GM19193 (cell line): ENCODE measurements around the gene ATXN7L3.

Experiments
- POLR2A ChIP-seq: IDR thresholded peaks from 4 replicates; pipeline ENCODE4 v1.6.1; 2011; ENCODE audit not compliant: insufficient read depth, insufficient read length; ENCODE audit errors: extremely low read depth

Gene ATXN7L3

DNA sequence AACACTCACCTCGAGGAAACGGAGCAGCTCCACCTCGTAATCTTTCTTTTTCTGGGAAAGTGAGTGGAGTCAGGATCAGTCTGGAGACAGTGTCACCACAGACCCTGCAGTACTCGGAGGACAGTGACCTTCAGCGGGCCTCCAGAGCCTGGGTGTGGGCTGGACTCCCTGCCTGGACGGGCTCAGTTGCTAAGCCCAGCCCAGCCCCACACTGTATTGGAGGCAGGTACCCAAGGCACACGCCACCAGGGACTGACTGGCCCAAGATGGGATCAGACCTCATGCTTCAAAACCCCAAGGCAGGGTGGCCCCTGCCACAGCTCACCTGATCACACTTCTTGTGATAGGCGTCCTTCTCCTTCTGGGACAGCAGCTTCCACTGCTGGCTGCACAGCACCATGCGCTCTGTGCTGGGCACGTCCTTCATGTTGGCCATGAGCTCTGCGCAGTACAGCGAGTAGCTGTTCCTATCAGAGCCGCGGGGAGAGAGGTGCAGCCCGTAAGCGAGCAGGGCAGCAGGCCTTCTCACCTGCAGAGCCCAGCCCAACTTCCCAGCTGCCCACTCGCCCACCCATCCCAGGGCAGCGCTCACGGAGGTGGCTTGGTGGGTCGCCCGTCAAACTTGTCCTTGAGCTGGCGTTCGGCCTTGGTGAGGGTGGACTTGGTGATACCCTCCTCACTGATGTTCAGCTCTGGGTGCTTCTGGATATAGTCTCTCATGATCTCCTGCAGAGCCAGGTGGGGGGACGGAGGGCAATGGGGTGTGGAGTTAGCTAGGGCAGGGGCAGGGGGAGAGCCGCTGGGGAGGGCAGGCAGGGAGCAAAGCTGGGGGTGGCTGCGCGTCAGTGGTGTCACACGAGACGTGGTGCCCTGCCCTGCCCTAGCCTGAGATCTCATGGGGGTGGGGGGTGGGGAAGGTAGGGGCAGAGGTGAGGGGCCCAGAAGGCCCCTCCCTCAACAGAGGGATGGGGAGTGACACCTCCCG, 11.9 kb upstream of the ATXN7L3 start:
- TF ChIP-seq POLR2A: no peak

DNA sequence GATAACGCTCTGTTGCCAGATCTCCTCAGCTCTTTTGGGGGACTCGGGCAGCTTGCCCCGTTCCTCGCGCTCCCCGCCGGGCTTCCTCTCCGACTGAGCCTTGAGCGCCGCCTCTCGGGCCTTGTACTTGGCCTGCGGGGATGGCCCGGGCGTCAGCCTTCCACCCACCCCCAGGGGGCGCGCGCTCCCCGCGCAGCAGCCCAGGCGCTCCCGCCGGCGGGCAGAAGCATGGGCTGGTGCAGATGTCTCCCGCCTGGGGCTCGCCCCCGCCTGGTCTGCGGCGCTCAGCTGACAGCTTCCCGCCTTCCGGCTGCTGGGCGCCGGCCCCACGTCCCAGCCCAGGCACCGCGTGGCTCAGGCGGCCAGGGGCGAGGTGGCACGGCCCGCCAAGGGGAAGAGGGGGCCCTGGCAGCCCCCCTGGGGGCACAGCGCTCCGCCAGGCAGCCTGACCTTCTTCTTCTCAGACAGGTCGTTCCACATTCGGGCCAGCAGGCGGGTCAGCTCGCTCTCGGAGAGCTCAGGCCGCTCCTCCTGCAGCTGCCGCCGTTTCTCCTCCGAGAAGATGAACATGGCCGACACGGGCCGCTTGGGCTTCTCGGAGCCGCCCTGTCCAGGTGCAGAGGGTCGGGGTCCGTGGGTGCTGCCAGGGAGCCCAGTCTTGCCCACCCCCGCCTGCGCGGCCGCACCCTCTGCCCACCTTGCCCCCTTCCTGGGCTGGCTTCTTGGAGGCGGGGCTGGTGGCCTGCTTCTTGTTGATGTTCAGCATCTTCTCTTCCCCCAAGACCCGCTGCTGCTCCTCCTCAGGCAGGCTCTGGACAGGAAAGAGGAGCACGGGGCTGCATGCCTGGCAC, 10.9 kb upstream of the ATXN7L3 start:
- no peak for TF ChIP-seq POLR2A

DNA sequence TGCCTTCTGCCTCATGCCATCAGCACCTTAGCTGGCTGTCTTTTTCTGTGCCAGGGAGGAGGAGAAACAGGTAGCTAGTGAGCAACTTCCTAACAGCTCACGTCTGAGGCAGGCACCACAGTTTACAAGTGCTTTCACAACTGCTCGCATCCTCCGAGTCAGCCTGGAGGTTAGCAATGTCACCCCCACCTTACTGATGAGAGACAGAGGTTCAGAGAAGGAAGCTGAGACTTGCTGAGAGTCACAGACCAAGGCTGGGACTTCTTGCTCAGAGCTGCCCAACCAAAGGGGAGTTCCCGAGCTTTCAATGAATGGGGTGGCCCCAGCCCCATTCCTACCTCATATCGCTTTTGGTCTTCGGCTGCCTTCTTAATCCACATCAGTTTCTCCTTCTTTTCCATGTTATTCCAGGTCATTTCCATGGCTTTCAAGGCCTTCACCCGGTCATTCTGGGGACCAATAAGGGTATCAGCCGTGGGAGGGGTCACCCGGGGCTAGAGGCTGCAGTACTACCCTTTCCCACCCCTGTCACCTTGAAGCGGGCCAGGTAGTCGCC, 10.2 kb upstream of the ATXN7L3 start:
- TF ChIP-seq POLR2A: no peak

DNA sequence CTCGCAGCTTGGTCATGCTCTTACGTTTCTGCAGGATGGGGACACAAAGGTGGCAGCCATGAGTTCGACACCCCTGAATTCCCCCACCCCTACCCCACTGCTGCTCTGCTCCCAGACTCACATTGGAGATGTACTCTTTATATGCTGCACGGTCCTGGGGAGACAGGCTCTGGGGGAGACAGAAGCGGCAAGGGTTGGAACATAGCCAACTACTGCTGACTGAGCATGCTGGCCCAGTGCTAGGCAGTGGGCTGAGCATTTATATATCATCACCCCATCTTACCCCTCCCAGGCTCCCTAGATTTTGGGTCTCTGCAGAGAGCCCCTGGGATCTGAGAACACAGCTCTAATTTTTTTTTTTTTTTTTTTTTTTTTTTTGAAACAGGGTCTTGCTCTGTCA, 8.1 kb upstream of the ATXN7L3 start:
- TF ChIP-seq POLR2A: no peak

DNA sequence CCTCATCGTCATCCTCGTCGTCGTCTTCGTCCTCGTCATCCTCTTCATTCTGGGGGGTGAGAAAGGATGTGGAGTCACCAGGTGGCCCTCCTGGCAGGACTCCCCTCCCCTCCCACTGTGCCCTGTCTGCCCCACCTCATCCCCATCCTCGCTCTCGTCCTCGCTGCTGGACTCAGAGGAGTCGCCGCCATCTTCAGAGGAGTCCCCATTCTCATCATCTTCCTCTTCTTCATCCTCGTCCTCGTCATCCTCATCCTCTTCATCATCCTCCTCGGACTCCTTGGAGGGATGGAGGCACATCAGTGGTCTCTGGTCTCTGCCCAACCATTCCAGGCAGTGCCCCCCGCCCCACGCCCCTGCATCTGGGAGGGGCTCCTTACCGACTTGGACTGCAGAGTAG, 7.6 kb upstream of the ATXN7L3 start:
- TF ChIP-seq POLR2A: no peak

DNA sequence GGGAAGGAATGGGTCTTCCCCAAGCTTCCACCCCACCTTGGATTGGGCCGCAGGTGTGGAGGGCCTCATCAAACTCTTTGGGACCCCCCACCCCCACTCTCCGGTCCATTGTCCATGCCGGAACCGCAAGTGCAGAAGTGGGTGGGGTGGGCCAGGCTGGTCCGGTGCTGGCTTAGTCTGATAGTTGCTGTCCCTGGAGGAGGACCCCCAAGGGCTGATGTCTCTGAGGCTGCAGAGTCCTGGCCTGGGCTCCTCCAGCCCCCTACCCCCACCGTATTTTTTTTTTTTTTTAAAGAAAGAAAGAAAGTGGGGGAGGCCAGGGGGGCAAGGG, 7.1 kb upstream of the ATXN7L3 start:
- no peak for TF ChIP-seq POLR2A

DNA sequence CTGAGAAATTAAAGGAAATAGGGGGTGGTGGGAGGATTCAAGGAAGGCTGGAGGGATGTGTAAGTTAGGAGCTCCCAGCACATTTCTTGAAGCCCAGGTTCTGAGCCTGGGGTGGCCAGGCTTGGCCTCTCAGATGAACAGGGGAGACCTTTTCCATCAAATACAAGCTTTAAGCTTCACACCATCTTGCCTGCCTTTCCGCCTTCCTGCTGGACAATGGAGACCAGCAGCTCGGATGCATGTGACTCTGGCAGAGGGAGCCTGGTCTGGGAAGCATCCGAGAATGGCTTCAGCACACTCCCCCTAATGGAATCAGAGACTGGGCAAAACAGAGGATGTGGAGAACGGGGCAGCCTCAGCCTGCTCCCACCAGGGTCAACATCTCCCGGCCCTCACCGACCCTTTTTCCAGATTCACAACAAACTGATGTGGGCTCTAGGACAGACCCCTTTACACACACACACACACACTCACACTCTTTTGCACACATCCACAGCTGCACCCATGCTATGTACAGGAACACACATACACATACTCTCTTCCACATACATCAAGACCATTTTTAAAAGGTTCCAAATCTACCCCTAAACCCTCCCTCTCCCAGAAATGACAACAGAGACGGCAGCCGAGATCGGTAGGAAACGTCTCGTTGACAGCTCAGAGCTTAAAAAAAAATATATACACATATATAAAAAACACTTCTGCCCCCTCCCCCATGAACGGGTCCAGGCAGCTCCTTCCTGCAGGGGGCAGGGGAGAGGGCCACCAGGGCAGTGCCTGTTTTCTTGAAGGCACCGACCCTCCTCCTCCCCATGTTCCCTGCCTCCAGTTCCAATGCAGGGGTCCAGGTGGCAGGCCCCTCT, 6.5 kb upstream of the ATXN7L3 start:
- TF ChIP-seq POLR2A: no peak

DNA sequence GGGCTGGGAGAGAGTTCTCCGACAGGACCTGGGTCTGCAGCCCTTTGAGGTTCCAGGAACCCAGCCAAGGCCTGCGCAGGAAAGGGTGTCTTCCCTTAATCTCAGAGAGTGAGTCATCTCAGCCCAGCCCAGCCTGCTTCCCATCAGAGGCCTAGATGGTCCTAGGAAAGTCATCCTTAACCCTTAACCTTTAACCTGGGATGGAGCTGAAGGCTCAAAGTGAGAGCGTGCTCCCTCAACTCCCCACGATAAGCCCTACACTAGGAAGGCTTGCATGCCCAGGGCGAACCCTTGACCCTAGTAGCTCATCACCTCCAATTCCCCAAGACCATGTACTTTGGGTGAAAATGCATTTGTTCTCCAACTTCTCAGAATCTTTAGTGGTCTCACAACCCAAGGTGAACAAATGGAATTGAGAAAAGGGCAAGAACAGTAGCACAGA, 4.8 kb upstream of the ATXN7L3 start:
- no peak for TF ChIP-seq POLR2A

DNA sequence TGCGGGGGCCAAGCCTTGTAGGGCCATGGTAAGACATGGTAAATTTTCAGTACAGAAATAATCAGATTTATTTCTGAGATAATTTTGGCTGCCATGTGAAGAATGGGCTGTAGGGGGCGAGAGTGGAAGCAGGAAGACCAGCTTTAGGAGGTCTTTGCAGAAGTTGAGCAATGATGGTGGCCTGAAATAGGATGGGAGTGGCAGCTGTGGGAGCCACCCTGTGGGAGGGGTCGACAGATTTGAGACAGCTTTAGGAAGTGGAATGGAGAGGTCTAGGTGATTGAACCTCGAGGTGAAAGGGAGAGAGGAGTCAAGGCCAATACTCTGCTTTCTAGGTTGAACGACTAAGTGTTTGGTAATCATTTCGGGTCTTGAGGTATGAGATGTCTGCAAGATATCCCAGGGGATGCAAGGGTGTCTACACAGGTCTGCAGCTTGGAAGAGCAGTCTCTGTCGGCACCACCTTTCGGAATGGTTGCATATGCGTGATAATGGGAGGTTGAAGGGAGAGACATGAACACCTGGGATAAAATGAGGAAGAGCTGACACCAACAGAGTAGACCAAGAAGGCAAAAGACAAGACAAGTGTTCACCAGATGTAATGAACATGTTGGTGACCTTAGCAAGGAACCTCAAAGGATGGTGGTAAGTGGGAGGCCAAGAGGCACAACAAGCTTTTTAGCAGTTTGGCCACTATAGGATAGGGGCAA, 4.2 kb upstream of the ATXN7L3 start:
- no peak for TF ChIP-seq POLR2A

DNA sequence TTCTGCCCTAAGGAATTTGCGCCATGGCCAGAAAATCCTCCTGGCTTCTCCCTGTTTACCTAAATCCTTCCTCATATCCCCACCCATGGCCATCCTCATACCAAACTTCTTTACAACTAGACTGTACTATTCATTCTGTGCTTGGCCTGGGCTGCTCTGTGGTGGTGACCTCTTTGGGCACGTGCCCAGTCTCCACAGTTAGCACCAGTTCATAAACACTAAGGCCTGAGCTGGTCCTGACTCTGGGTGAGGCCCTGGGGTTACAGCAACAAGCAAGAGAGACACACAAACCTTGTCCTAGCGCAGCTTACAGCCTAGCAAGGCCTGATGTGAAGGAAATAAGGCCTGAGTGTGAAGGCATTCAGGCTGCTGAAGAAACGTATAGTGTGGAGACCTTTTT, 3.1 kb upstream of the ATXN7L3 start:
- TF ChIP-seq POLR2A: no peak

DNA sequence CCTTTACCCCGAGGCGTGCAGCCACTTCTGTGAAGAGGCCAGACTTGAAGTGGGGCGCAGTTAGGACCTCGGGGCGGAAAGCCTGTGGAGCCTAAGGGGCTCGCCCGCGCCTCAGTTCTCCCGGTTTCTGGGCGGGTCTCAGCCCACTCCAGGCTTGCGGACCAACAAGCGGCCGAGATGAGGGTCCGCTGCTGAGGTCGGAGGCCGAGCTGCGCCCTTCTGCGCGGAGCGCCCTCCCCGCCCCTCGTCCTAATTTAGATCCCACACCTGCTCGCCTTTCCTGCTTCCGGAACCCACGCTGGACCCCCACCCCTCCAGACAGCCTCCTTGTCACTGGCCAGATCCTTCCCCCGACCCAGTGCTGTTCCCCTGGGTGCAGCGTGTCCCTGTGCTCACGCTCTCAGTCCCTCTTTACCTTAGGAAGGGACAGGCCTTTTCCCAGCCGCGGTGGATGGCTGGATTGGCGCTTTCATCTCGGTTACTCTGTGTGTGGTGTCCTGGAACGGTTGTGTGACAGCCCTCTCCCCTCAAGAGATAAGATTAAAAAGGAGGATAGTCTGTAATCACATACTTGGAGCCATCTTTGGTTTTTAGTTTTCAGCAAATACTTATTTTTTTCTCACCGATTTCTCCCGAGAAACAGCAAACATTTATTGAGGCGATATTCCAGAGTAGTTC, 933 bp upstream of the ATXN7L3 start:
- peak; percentile 69 for TF ChIP-seq POLR2A

DNA sequence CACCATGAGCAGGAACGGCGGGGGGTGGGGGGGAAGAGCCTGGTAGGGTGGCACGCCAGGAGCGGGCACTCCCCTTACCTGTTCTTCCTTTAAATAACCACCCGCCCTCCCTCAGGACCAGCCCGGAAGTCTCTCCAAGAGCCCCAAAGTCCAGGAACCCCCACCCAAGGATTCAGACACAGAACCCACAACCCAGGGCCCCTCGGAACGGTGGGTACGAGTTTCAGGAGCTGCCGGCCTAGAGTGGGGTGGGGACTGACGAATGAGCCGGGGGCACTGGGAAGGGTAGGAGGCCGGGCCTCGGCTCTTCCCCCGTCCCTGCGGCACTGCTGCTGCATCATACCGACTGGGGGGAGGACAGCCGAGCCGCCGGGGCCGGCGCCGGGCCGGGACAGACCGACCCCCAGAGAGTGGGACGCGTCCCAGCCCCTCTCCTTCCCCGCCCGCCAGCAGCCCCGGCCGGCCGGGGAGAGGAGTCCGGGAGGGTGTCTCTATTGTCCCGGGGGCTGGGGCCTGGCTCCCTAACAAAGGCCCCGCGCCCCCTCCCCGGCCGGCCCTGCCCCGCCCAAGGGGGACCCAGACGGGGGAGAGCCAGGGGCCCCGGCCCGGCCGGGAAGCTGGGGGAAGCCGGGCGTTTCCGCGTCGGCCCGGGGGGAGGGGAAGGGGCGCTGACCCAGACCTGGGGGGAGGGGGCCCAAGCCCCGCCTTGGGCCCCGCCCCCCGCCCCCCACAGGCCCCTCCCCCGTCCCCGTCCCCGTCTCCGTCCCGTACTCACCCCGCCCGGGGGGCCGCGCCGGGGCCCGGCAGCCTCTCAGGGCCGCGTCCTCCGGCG, 747 bp downstream of the ATXN7L3 start:
- TF ChIP-seq POLR2A: no peak
